Activated CD4-positive, alpha-beta T cell treated with anti-CD3 and anti-CD28 coated beads for 24 hours (primary cell): ENCODE measurements around the gene ATRNL1.
"Not testable (repeated sequence)": the region's sequence is repeated elsewhere in the genome, so short reads cannot be mapped to it uniquely, and the experiment has no call there.

Source experiments
- DNase-seq, 2 donors: peaks; one replicate each; pipeline ENCODE4 v3.0.0-alpha.2; 2020; ENCODE audit warnings: low read depth in 2 of 2

The ATRNL1 gene

GRCh38 chr10:115747811-115748210 is 654.6 kb downstream of the ATRNL1 start:
- DNase-seq: no peak

GRCh38 chr10:115758488-115758887 is 665.3 kb downstream of the ATRNL1 start:
- DNase-seq: not testable (repeated sequence)

- DNase-seq: no peak
These were observed 667.0 kb downstream of the ATRNL1 start for GRCh38 chr10:115760131-115760530.

- no peak for DNase-seq
These were observed 668.0 kb downstream of the ATRNL1 start for GRCh38 chr10:115761166-115761565.

GRCh38 chr10:115762029-115762428 is 668.9 kb downstream of the ATRNL1 start:
- DNase-seq: no peak

- DNase-seq: no peak
These were observed 678.6 kb downstream of the ATRNL1 start for GRCh38 chr10:115771755-115772154.

- no peak for DNase-seq
These were observed 679.4 kb downstream of the ATRNL1 start for GRCh38 chr10:115772606-115773005.

- DNase-seq: no peak
These were observed 680.7 kb downstream of the ATRNL1 start for GRCh38 chr10:115773832-115774231.

GRCh38 chr10:115774721-115775120 is 681.6 kb downstream of the ATRNL1 start:
- no peak for DNase-seq

- DNase-seq: no peak
These were observed 684.5 kb downstream of the ATRNL1 start for GRCh38 chr10:115777646-115778045.

- DNase-seq: no peak
These were observed 697.1 kb downstream of the ATRNL1 start for GRCh38 chr10:115790220-115790619.

- no peak for DNase-seq
These were observed 702.8 kb downstream of the ATRNL1 start for GRCh38 chr10:115795964-115796363.

- DNase-seq: no peak
These were observed 708.3 kb downstream of the ATRNL1 start for GRCh38 chr10:115801457-115801856.

GRCh38 chr10:115801992-115802391 is 708.8 kb downstream of the ATRNL1 start:
- DNase-seq: no peak

- DNase-seq: no peak
These were observed 709.7 kb downstream of the ATRNL1 start for GRCh38 chr10:115802911-115803310.

GRCh38 chr10:115814542-115814941 is 721.4 kb downstream of the ATRNL1 start:
- no peak for DNase-seq

GRCh38 chr10:115818012-115818411 is 724.8 kb downstream of the ATRNL1 start:
- DNase-seq: no peak

- no peak for DNase-seq
These were observed 733.2 kb downstream of the ATRNL1 start for GRCh38 chr10:115826396-115826795.

GRCh38 chr10:115827231-115828009 is 734.3 kb downstream of the ATRNL1 start:
- DNase-seq: no peak

- not testable (repeated sequence) for DNase-seq
These were observed 735.0 kb downstream of the ATRNL1 start for GRCh38 chr10:115828182-115828581.

GRCh38 chr10:115829521-115830205 is 736.5 kb downstream of the ATRNL1 start:
- DNase-seq: no peak

- DNase-seq: no peak
These were observed 737.3 kb downstream of the ATRNL1 start for GRCh38 chr10:115830265-115830970.

- no peak for DNase-seq
These were observed 737.9 kb downstream of the ATRNL1 start for GRCh38 chr10:115831016-115831415.
